IPS-18c (cell line): ENCODE data around the gene TREML2.

Experiments used
- H3K4me3 ChIP-seq: 2 replicates; pipeline ENCODE4 v1.7.0; 2013; ENCODE audit warnings: low read depth, mild to moderate bottlenecking, low read length, moderate library complexity; ENCODE audit not compliant: insufficient read depth
- H3K9me3 ChIP-seq: one replicate; pipeline ENCODE4 v1.6.1; 2013; ENCODE audit warnings: mild to moderate bottlenecking, low read length, moderate library complexity; ENCODE audit not compliant: control insufficient read depth, insufficient read depth

The TREML2 gene

DNA sequence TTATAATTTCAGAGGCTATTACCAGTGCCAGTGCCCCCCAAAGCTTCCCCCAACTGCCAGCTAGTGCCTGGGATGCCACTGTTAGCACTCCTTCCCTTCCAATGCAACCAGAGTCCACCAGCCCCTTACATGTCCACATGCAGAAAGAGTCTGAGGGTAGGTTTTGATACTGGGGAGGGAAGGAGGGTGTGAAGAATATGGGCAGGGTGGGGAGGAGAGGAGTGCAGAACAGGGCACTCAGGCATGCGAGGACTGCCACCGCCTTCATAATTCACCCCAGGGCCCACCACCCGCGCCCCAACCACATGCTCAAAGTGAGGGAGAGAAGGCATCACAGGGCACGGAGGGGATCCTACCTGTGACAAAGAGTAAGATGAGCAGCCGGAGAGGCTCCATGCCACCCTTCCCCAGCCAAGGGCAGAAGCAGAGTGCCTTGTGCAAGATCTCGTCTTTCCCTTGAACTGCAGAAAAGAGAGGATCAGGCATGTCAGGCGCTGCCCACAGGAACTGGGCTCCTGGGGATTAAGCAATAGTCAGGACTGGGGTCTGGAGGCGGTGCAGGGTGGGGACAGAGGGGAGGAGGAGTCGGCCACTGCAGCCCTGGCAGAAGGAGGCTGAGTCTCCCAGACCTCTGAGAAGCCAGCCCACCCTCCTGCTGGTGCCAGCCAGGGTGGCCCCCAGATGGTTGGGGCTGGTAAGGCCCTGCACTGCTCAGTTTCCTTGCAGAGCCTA is 38.1 kb downstream of the TREML2 start, which contains the start of gene TREM2:
Gene TREM2, minus strand, starts transcription at position 430 of the 732 bp plus-strand sequence. Its CDS starts 34 bp downstream, at position 396.
- Histone ChIP-seq H3K9me3 (peaks cover 2% of the 10 kb centered on the region), H3K4me3 (no peak within 1 kb of the TSS)

DNA sequence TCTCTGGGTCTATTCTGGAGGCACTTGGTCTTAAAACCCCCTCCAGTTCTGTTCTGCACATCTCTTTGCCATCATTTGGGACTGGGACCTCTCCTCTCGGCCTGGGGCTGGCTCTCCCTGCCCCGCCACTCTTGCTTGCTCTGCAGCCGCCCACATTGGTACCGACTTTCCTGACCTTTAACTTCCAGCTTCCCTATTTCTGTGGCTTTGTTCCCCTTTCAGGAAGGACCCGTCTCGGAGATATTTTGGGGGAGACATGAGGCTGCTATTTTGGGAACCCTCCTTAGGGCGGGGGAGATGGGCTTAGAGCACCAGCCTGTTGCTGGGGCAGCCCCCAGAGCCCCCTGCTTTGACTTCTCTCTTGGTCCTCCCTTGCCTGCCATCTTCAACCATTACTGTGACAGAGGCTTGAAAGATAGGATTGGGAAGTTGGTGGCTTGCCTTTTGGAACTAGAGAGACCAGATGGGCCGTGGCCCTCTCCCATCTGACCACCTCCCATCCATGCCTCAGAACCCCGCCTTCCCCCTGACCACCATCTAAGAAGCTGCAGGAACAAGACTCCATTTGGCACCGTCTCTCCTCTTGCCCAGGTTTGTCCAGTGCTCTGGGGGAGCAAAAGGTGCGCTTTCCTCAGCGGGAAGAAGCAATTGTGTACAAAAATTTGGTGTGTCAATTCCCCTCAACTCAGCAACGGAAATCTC is 38.9 kb downstream of the TREML2 start:
- H3K4me3 ChIP-seq: no peak overlapping the region
- peaks cover 2% of the 10 kb centered on the region for H3K9me3 ChIP-seq

DNA sequence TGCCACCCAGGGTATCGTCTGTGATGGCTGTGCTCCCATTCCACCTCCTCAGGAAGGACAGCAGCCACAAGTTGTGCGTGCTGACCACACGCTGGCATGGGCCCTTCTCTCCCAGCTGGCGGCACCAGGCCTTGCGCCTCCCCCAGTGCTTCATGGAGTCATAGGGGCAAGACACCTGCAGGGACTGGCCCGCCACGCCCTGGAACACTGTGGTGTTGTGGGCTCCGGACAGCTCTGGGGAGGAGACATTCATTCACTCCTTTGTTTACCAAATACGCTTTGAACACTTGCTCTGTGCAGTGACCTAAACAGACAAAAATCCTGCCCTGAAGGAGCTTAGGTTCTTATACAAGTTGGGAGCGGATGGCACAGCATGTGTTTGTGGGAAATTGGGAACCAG is 39.6 kb downstream of the TREML2 start:
- H3K4me3 ChIP-seq: no peak overlapping the region
- H3K9me3 ChIP-seq: peaks cover 2% of the 10 kb centered on the region

- no peak overlapping the region for H3K4me3 ChIP-seq
- H3K9me3 ChIP-seq: peaks cover 2% of the 10 kb centered on the region
These were observed 40.0 kb downstream of the TREML2 start for GRCh38 chr6:41160933-41161332.

DNA sequence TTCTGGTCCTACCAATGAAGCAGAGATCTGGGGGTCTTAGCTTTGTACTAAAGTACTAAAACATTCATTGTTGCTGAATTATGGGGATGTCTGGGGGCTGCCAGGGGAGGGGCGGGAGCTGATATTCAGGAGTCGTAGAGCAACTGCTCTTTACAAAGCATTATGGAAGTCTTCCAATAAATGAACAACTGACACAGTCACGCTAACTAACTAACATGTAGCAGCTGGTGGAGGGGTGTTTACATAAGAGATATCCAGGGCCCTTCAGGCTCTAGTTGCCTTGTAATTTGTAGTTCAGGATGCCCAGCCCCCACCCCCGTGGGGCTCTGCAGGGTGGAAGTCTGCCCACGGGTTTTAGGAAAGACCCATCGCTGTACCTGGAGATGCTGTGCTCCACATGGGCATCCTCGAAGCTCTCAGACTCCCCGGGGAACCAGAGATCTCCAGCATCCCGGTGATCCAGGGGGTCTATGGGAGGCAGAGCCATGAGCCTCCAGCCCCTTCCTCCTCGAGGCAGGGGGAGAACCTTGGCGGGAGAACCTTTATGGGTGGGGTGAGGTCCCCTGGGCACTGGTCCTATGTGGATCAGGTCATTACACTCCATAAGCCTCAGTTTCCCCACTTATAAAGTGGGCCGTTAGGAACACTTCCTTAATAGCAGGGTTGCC is 41.4 kb downstream of the TREML2 start:
- H3K4me3 ChIP-seq: no peak overlapping the region
- peaks cover 2% of the 10 kb centered on the region for H3K9me3 ChIP-seq

GRCh38 chr6:41157323-41157722 is 43.6 kb downstream of the TREML2 start:
- no peaks in the 10 kb centered on the region for H3K9me3 ChIP-seq
- H3K4me3 ChIP-seq: no peak overlapping the region

DNA sequence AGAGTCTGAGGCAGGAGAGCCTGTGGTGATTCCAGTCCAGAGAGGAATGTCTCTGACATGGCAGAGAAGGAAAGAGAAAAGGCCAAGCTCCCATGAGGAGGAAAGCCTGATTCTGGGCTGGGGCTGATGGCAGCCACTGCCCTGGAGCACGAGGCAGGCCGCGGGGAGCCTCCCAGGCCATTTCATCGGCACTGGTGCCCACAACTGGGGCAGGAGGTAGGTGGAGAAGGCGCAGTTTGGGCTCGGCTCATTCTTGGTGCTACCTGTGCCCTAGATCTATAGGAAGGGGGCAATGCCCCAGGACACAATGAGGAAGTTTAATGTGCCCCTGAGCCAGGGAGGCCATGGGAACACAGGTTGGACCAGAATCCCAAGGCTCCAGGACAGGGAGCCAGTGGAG is 44.2 kb downstream of the TREML2 start:
- peaks cover 2% of the 10 kb centered on the region for H3K9me3 ChIP-seq
- H3K4me3 ChIP-seq: no peak overlapping the region

DNA sequence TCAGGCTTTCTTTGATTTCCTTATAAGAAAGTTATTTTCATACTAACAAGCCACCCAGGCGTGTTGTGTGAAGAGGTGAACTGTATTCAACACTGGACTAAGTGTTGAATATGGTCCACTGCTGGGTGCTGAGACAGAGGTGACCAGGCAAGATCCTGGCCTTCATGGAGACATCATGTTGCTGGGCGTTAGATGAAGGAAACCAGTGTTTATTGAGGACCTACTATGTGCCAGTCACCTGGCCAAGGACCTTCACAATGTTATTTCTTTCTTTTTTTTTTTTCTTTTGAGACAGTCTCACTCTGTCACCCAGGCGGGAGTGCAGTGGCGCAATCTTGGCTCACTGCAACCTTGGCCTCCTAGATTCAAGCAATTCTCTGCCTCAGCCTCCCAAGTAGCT is 44.9 kb downstream of the TREML2 start:
- no peak overlapping the region for H3K4me3 ChIP-seq
- peaks cover 2% of the 10 kb centered on the region for H3K9me3 ChIP-seq

DNA sequence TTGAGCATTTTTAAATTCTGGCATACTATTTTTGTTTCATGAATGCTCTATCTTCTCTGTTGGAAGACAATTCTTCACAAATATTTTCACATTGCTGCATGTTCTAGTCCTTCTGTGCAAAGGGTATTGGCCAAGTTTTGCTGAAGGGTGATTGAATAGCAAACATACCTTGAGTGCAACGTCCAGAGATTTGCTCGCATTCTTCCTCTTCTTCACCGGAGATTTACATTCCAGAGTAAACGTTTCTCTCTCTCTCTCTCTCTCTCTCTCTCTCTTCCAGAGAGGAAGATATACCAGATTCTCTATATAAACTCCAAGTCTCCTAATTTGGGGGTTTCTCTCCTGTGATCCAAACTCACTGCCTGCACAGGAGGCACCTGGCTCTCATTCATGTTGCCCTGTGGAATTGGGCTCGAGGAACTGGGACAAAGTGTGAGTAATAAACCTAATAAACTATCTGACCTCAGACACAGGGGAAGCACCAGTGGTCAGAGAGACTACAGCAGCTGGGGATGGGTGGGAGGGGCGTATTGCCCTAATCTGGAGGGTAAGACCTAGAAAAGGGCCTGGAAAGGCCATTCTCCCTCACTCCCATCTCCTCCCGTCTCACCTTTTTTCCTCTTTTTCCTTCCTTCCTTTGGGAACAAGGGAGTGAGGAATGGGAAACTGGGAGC is 45.7 kb downstream of the TREML2 start:
- Histone ChIP-seq H3K4me3 (no peak overlapping the region), H3K9me3 (peaks cover 2% of the 10 kb centered on the region)

DNA sequence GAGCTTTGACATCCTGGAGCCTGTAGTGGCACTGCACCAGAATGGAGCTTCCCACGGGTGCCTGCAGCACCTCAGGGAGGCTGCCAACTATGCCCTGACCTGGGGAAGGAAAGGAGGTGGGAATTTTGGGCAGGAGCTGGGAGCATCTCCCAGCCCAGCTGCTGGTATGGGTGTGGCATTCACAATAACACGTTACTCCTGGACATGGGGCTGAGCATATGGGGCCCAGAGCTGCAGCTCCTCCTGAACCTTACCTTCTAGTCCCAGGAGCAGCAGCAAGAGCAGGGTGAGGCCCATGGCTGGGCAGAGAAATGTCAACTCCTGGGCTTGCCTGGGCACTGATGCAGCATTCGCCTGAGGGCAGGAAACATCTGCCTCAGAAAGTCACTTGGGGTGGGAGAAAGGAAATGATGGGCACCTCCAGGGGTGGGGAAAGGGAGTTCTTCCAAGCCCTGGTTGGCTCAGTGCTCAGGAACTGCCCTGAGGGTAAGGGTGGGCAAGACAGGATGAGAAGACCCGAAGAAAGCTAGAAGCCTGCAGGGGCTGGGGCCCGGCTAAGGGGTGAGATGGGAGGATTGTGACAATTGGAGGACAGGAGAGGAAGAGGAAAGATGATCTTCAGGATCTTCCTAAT is 46.8 kb downstream of the TREML2 start, which contains the start of gene TREML1:
Gene TREML1, minus strand, starts transcription at position 356 of the 634 bp plus-strand sequence. Its CDS starts 59 bp downstream, at position 297.
- Histone ChIP-seq H3K4me3 (no peak within 1 kb of the TSS), H3K9me3 (peaks cover 2% of the 10 kb centered on the region)

DNA sequence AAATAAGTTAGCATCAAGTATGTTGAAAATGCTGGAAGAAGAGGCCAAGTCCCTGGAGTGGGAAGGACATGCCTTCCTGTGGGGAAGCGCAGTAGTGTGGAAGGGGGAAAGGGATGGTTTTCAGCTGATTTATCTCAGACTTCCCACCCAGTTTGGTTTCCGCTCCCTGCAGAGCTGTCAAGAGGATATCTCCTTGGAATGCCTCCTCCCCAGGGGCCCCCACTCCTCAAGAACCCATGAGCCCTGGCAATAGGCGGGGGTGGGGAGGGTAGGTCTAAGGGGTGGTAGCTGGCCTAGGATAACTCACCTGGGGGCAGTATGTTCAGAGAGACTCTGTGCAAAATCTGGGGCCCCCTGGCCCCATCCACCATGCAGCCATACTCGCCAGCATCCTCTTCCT is 47.5 kb downstream of the TREML2 start:
- no peak overlapping the region for H3K4me3 ChIP-seq
- peaks cover 2% of the 10 kb centered on the region for H3K9me3 ChIP-seq

DNA sequence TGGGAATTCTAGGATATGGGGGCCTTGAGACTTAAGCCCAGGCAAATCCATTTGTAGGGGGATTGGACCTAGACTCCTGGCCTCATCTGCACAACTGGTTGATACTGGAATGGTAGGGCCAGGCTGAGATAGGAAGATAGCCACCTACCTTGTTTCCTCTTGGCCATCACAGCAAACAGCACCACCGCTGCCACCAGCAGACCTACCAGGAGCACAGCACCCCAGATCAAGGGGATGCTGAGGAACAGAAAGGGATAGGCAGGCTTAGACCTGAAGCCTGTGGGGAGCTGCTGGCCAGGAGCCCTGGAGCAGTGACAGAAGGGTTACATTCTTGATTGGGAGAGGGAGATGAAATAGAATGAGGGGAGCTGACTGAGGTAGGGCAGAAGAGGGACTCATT is 50.3 kb downstream of the TREML2 start:
- H3K4me3 ChIP-seq: no peak overlapping the region
- peaks cover 2% of the 10 kb centered on the region for H3K9me3 ChIP-seq

DNA sequence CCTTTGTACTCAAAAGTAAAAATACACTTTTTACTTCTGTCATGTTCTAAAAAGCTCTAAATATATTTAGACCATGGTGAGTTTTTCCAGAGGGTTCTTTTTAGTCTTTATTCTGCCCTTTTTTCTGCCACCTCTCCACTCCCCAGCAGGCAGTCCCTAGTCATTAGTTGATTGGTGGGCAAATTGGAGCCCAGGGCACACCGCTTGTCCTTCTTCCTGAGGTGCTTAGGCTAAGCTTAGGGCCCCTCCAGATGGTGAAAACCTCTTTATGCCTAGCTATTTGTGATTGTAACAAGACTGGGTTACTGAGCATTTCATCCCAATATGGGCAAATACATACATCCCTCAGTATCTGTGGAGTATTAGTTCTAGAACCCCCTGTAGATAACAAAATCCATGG is 53.0 kb downstream of the TREML2 start:
- Histone ChIP-seq H3K4me3 (no peak overlapping the region), H3K9me3 (peaks cover 2% of the 10 kb centered on the region)
